ENCODE results near the gene GPC3. TPM values are rescaled to one million over a fixed set of nuclear protein-coding genes. Genes with fewer than 3 reads are reported as not detected.

The GPC3 gene
- total RNA-seq, 2 donors from 2014 or later, result 16.9 to 22.7 TPM

DNA sequence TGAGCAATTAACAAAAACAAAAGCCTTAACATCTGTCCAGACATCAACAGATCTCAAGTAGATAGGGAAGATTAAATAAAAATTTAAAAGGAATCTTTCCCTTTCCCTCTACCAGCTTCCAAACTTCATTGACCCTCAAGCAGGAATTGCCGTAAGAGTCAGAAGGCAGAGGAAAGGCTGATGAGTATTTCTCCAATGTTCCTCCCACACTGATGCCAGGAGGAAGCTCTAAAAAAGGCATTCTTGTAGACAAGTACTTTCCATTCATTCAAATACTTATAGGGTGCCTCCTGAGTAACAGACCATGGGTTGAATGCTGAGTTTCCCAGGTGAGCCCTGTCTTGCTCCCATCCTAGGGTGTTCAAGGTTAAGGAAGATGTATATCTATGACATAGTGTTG, 418.5 kb downstream of the GPC3 start:
- Histone ChIP-seq H3K9me3 (no peaks in the 10 kb centered on the region), H3K27ac (no peak overlapping the region), H3K4me3 (no peak overlapping the region), H3K36me3 (replicated peaks in 1 of 2; ENCODE audit: insufficient read depth in 1 of 2, low read depth in 2 of 2) (no peaks in the 10 kb centered on the region), H3K27me3 (no peaks in the 10 kb centered on the region), H3K4me1 (no peaks in the 10 kb centered on the region)
- ATAC-seq (no peak), DNase-seq (no peak)
- TF ChIP-seq CTCF (IDR thresholded peaks at IDR 0.05) (no peak), POLR2A (IDR thresholded peaks at IDR 0.05) (no peak)
- intact Hi-C loops (cut with DNase I), result no loop called here
- WGBS, 2 donors, result 100% methylated on average over 1 of the region's 1 CpG

DNA sequence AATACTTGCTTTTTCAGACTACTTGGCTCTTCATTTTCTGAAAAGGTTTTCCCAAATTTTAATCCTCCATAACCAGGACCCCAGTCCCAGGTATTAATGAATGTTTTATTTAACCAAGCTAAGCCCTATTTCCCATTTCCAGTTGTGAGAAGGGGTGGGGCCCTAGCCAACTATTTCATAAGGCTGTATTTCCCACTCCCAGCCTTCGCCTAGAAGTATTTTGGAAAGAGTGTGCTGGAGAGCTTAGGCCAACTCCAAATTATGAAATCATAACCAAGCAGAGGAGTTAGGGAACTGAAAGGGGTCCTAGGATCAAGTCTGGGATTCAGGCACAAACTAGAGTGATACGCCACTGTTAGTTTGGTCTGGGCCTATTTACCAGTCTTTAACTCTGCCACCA, 421.7 kb downstream of the GPC3 start:
- Histone ChIP-seq H3K9me3 (no peaks in the 10 kb centered on the region), H3K36me3 (replicated peaks in 1 of 2; ENCODE audit: insufficient read depth in 1 of 2, low read depth in 2 of 2) (no peaks in the 10 kb centered on the region), H3K4me3 (no peak overlapping the region), H3K27ac (no peak overlapping the region), H3K27me3 (no peaks in the 10 kb centered on the region), H3K4me1 (no peaks in the 10 kb centered on the region)
- intact Hi-C loops (cut with DNase I), result no loop called here
- no peak for ATAC-seq
- TF ChIP-seq CTCF (IDR thresholded peaks at IDR 0.05) (no peak), POLR2A (IDR thresholded peaks at IDR 0.05) (no peak)
- 96 to 100% methylated on average over 2 of the region's 2 CpGs for WGBS, 2 donors
- DNase-seq, result no peak

DNA sequence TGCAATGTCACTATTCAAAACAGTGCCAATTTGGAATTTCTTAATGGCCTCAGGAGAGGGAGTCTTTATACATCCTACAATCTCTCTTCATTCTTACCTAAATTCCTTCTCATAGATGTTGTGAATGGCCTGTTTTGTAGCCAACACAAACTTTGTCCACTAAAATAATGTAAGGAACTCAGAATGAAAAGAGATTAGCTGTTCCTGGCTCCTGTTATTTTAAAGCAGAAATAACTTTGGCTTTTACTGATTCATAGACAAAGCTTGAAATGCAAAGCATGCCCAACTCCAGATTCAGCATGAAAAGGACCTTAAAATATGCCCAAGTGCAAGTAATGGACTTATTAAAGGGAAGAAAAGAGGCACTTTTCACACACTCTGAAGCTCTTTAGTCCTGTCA, 424.1 kb downstream of the GPC3 start:
- peaks cover 10% of the 10 kb centered on the region for H3K4me1 ChIP-seq
- DNase-seq, result no peak
- no peaks in the 10 kb centered on the region for H3K36me3 ChIP-seq (replicated peaks in 1 of 2; ENCODE audit: insufficient read depth in 1 of 2, low read depth in 2 of 2)
- H3K9me3 ChIP-seq, result no peaks in the 10 kb centered on the region
- ATAC-seq, result no peak
- H3K27me3 ChIP-seq, result no peaks in the 10 kb centered on the region
- no peak overlapping the region for H3K27ac ChIP-seq
- no peak overlapping the region for H3K4me3 ChIP-seq
- TF ChIP-seq CTCF (IDR thresholded peaks at IDR 0.05), result no peak
- TF ChIP-seq POLR2A (IDR thresholded peaks at IDR 0.05), result no peak
- intact Hi-C loops (cut with DNase I), result no loop called here

DNA sequence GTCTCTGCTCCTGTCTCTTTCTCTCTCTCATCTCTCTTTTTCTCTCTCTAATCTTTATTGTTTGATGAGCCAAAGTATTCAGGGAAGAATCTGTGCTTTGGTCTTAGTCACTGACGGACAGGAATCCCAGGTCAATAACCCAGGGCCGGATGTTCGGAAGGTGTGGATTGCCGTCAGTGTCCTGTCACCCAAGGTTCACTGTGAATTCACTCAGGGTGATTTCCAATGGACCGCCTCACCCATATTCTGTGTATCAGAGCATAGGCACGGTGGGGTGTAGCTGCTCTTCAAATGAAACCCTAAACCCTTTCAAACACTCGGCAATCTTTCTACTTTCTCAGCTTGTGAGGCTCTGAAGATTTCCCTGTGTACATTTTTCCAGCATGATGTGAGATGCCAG, 425.5 kb downstream of the GPC3 start:
- WGBS, 2 donors, result 87 to 95% methylated on average over 5 to 7 of the region's 7 CpGs
- Histone ChIP-seq H3K4me3 (no peak overlapping the region), H3K36me3 (replicated peaks in 1 of 2; ENCODE audit: insufficient read depth in 1 of 2, low read depth in 2 of 2) (no peaks in the 10 kb centered on the region), H3K27ac (no peak overlapping the region), H3K9me3 (no peaks in the 10 kb centered on the region), H3K27me3 (no peaks in the 10 kb centered on the region), H3K4me1 (peaks cover 10% of the 10 kb centered on the region)
- intact Hi-C loops (cut with DNase I), result no loop called here
- ATAC-seq (no peak), DNase-seq (no peak)
- no peak for TF ChIP-seq POLR2A (IDR thresholded peaks at IDR 0.05)
- TF ChIP-seq CTCF (IDR thresholded peaks at IDR 0.05), result no peak

DNA sequence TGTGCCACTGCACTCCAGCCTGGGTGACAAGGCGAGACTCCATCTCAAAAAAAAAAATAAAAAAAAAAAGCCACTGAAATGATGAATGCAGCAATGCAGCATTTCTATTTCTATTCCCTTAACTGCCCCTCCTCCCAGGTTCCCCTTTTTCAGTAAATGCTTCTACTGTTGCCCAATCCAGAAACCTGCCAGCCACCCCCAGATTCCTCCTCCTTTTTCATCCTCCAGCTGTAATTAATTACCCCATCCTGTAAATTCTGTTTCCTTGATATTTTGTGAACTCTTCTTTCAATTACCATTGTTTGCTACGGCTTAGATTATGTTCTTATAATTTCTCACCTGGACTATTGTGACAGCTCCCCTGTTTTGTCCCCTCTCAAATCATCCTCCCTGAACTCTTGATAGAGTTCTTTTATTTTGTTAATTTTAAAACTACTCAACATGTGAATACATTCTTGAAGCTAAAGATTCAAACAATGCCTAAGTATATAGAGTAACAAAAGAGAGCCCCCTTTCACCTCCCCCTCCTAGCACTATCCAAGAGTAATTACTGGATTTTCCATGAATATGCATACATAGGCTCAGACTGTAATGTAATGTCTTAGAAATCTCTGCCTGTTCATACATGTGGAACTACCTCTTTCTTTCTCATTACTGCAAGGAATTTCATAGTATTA, 429.5 kb downstream of the GPC3 start:
- WGBS, 2 donors, result 71 to 100% methylated on average over 2 of the region's 2 CpGs
- DNase-seq (peak in 1 of 4 donors; percentile 3), ATAC-seq (no peak)
- H3K36me3 ChIP-seq (replicated peaks in 1 of 2; ENCODE audit: insufficient read depth in 1 of 2, low read depth in 2 of 2), result no peaks in the 10 kb centered on the region
- H3K4me1 ChIP-seq, result peaks cover 10% of the 10 kb centered on the region
- H3K27me3 ChIP-seq, result no peaks in the 10 kb centered on the region
- no peak for TF ChIP-seq CTCF (IDR thresholded peaks at IDR 0.05)
- TF ChIP-seq POLR2A (IDR thresholded peaks at IDR 0.05), result no peak
- no peaks in the 10 kb centered on the region for H3K9me3 ChIP-seq
- H3K4me3 ChIP-seq, result no peak overlapping the region
- no peak overlapping the region for H3K27ac ChIP-seq
- intact Hi-C loops (cut with DNase I), result no loop called here
